ENCODE measurements around the gene C11orf58.

C11orf58 gene

GRCh38 chr11:16801288-16801980, 63.0 kb downstream of the C11orf58 start:
- DNase-seq (ENCODE audit: low read depth in 2 of 2, low spot score in 1 of 2) = no peak

GRCh38 chr11:16804104-16804947, 65.9 kb downstream of the C11orf58 start:
- DNase-seq (ENCODE audit: low read depth in 2 of 2, low spot score in 1 of 2) = no peak

- no peak for DNase-seq (ENCODE audit: low read depth in 2 of 2, low spot score in 1 of 2)
Observed at GRCh38 chr11:16805938-16806337, 67.5 kb downstream of the C11orf58 start.

- DNase-seq (ENCODE audit: low read depth in 2 of 2, low spot score in 1 of 2) = no peak
Observed at GRCh38 chr11:16806791-16807190, 68.3 kb downstream of the C11orf58 start.

DNA sequence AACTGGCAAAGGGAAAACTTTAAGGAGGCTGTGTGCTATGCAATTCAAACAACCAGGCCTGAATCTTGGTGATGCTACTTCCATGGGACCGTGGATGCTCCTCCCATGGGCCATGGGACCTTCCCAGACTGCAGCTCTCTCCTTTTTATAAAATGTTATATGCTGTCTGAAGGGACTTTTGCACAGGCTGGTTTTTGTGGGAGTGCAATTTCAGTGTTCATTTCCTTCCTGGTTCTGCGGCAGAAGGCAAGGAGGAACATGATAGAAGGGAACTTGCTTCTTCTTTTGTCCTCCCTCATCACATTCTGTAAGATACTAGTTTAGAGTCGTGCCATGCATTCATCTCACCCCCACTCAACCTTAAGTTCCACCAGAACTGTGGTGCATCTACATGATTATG, 68.9 kb downstream of the C11orf58 start:
- no peak for DNase-seq (ENCODE audit: low read depth in 2 of 2, low spot score in 1 of 2)
